H9 (cell line): ENCODE measurements around the gene WIPI1. TPM values are rescaled to one million over a fixed set of nuclear protein-coding genes. Genes with fewer than 3 reads are reported as not detected.

Experiments
- DNase-seq: peaks from one replicate; pipeline ENCODE4 v3.0.0-alpha.2; 2017
- H2AFZ ChIP-seq: one replicate; pipeline ENCODE4 v1.6.1; 2013; ENCODE audit warnings: mild to moderate bottlenecking, low read length, control low read depth, moderate library complexity
- H2AK5ac ChIP-seq: 2 replicates; pipeline ENCODE4 v1.6.1; 2013; ENCODE audit warnings: low read length, control low read depth, mixed read lengths; ENCODE audit not compliant: insufficient read length
- H2BK120ac ChIP-seq: one replicate; pipeline ENCODE4 v1.6.1; 2013; ENCODE audit warnings: low read depth, mild to moderate bottlenecking, low read length, control low read depth, inconsistent platforms; ENCODE audit not compliant: poor library complexity, severe bottlenecking
- H2BK12ac ChIP-seq: 2 replicates; pipeline ENCODE4 v1.6.1; 2013; ENCODE audit warnings: low read length, control low read depth, mixed read lengths, low read depth; ENCODE audit not compliant: insufficient read length
- H2BK15ac ChIP-seq: 2 replicates; pipeline ENCODE4 v1.6.1; 2013; ENCODE audit warnings: low read depth, low read length, control low read depth
- H2BK20ac ChIP-seq: one replicate; pipeline ENCODE4 v1.6.1; 2013; ENCODE audit warnings: low read depth, mild to moderate bottlenecking, low read length, control low read depth, inconsistent platforms; ENCODE audit not compliant: poor library complexity, severe bottlenecking
- H2BK5ac ChIP-seq: 2 replicates; pipeline ENCODE4 v1.6.1; 2013; ENCODE audit warnings: low read length, control low read depth, mixed read lengths; ENCODE audit not compliant: insufficient read length
- H3K14ac ChIP-seq: 2 replicates; pipeline ENCODE4 v1.6.1; 2013; ENCODE audit warnings: low read length, control low read depth; ENCODE audit not compliant: insufficient read depth
- H3K18ac ChIP-seq: 2 replicates; pipeline ENCODE4 v1.6.1; 2013; ENCODE audit warnings: low read depth, mild to moderate bottlenecking, mixed read lengths, low read length, control low read depth; ENCODE audit not compliant: insufficient read length
- H3K23ac ChIP-seq: 2 replicates; pipeline ENCODE4 v1.6.1; 2013; ENCODE audit warnings: low read length, control low read depth, mixed read lengths, low read depth; ENCODE audit not compliant: insufficient read length
- H3K23me2 ChIP-seq: 2 replicates; pipeline ENCODE4 v1.6.1; 2013; ENCODE audit warnings: low read depth, mild to moderate bottlenecking, mixed read lengths, low read length, control low read depth; ENCODE audit not compliant: insufficient read length, poor library complexity, severe bottlenecking
- H3K27ac ChIP-seq: 2 replicates; pipeline ENCODE4 v1.5.1; 2013; ENCODE audit warnings: low read length, control low read depth, mixed read lengths, low read depth; ENCODE audit not compliant: insufficient read length
- H3K27me3 ChIP-seq: 2 replicates; pipeline ENCODE4 v1.6.1; 2013; ENCODE audit warnings: low read length, control low read depth, inconsistent platforms; ENCODE audit not compliant: insufficient read depth
- H3K4ac ChIP-seq: 2 replicates; pipeline ENCODE4 v1.6.1; 2013; ENCODE audit warnings: low read depth, mild to moderate bottlenecking, control low read depth, inconsistent platforms, low read length, moderate library complexity
- H3K4me1 ChIP-seq: 2 replicates; pipeline ENCODE4 v1.6.1; 2013; ENCODE audit warnings: low read length, control low read depth, inconsistent platforms; ENCODE audit not compliant: insufficient read depth
- H3K4me2 ChIP-seq: 2 replicates; pipeline ENCODE4 v1.6.1; 2013; ENCODE audit warnings: low read length, control low read depth, mixed read lengths; ENCODE audit not compliant: insufficient read length, insufficient read depth
- H3K56ac ChIP-seq: 2 replicates; pipeline ENCODE4 v1.6.1; 2013; ENCODE audit warnings: low read depth, mild to moderate bottlenecking, mixed read lengths, low read length, control low read depth; ENCODE audit not compliant: insufficient read length
- H3K79me1 ChIP-seq: 2 replicates; pipeline ENCODE4 v1.6.1; 2013; ENCODE audit warnings: low read depth, mild to moderate bottlenecking, moderate library complexity, low read length, control low read depth, inconsistent platforms; ENCODE audit not compliant: insufficient read depth, poor library complexity, severe bottlenecking
- H3K79me2 ChIP-seq: 2 replicates; pipeline ENCODE4 v1.6.1; 2013; ENCODE audit warnings: low read length, control low read depth, inconsistent platforms; ENCODE audit not compliant: insufficient read depth
- H3K9ac ChIP-seq: 2 replicates; pipeline ENCODE4 v1.6.1; 2013; ENCODE audit warnings: low read length, control low read depth, mixed read lengths; ENCODE audit not compliant: insufficient read length; ENCODE audit errors: extremely low read depth
- H3K9me3 ChIP-seq: one replicate; pipeline ENCODE4 v1.6.1; 2013; ENCODE audit warnings: low read depth, low read length, inconsistent platforms; ENCODE audit not compliant: control insufficient read depth
- H3T11ph ChIP-seq: one replicate; pipeline ENCODE4 v1.6.1; 2013; ENCODE audit warnings: mild to moderate bottlenecking, low read length, control low read depth, inconsistent platforms
- H4K20me1 ChIP-seq: one replicate; pipeline ENCODE4 v1.6.1; 2013; ENCODE audit not compliant: control insufficient read depth, insufficient read length, insufficient read depth
- H4K5ac ChIP-seq: 2 replicates; pipeline ENCODE4 v1.6.1; 2013; ENCODE audit warnings: low read depth, mild to moderate bottlenecking, mixed read lengths, low read length, control low read depth; ENCODE audit not compliant: insufficient read length
- H4K8ac ChIP-seq: replicated peaks from 2 replicates; pipeline ENCODE4 v1.6.1; 2013; ENCODE audit warnings: low read length, control low read depth, mixed read lengths, low read depth; ENCODE audit not compliant: insufficient read length
- H4K91ac ChIP-seq: 2 replicates; pipeline ENCODE4 v1.6.1; 2013; ENCODE audit warnings: low read depth, mild to moderate bottlenecking, moderate library complexity, mixed read lengths, low read length, control low read depth; ENCODE audit not compliant: insufficient read length
- H3K27ac Mint-ChIP-seq, 3 experiments: 2 replicates in 2 of 3; 3 replicates in 1 of 3; pipeline ENCODE4 v1.8.0; 2020 to 2021; ENCODE audit warnings: mixed read lengths in 3 of 3, mild to moderate bottlenecking in 1 of 3, moderate library complexity in 1 of 3
- H3K27me3 Mint-ChIP-seq: 2 replicates; pipeline ENCODE4 v1.8.0; 2021; ENCODE audit warnings: low read depth, mild to moderate bottlenecking, moderate library complexity, mixed read lengths
- H3K36me3 Mint-ChIP-seq, 3 experiments: 2 replicates in 2 of 3; 3 replicates in 1 of 3; pipeline ENCODE4 v1.8.0; 2020 to 2021; ENCODE audit warnings: low read depth in 3 of 3, mixed read lengths in 3 of 3; ENCODE audit not compliant: insufficient read depth in 1 of 3
- H3K4me1 Mint-ChIP-seq, 2 experiments: 2 replicates each; pipeline ENCODE4 v1.8.0; 2020; ENCODE audit warnings: mixed read lengths in 2 of 2
- H3K4me3 Mint-ChIP-seq, 2 experiments: 2 replicates in 1 of 2; 3 replicates in 1 of 2; pipeline ENCODE4 v1.8.0; 2020 to 2021; ENCODE audit warnings: mild to moderate bottlenecking in 2 of 2, mixed read lengths in 2 of 2, moderate library complexity in 1 of 2
- H3K9me3 Mint-ChIP-seq, 2 experiments: 2 replicates in 1 of 2; 3 replicates in 1 of 2; pipeline ENCODE4 v1.8.0; 2020; ENCODE audit warnings: mild to moderate bottlenecking in 2 of 2, mixed read lengths in 2 of 2, moderate library complexity in 1 of 2
- WGBS: extraction: QIAGEN DNeasy Blood & Tissue Kit; methylation state at CpG from one replicate; pipeline ENCODE4 v1.1.7; 2013; ENCODE audit warnings: missing lambda C conversion rate, low lambda C conversion rate, mixed read lengths; ENCODE audit not compliant: insufficient read length; ENCODE audit errors: extremely low coverage; 5-methylcytosine and 5-hydroxymethylcytosine counted together
- total RNA-seq: library from RNA; stranded (reverse); gene quantifications from 2 replicates; pipeline ENCODE4 v1.2.1, GENCODE V29; 2021
- TF ChIP-seq, protein P1 (sequence below): fragments of 200-600 bp; sonication (generic); conservative IDR thresholded peaks from 3 replicates; pipeline ENCODE4 v1.8.0; 2021; ENCODE audit warnings: antibody characterized with exemption, mild to moderate bottlenecking

The WIPI1 gene
- total RNA-seq, 1 experiment from 2014 or later: 15.4 TPM

DNA sequence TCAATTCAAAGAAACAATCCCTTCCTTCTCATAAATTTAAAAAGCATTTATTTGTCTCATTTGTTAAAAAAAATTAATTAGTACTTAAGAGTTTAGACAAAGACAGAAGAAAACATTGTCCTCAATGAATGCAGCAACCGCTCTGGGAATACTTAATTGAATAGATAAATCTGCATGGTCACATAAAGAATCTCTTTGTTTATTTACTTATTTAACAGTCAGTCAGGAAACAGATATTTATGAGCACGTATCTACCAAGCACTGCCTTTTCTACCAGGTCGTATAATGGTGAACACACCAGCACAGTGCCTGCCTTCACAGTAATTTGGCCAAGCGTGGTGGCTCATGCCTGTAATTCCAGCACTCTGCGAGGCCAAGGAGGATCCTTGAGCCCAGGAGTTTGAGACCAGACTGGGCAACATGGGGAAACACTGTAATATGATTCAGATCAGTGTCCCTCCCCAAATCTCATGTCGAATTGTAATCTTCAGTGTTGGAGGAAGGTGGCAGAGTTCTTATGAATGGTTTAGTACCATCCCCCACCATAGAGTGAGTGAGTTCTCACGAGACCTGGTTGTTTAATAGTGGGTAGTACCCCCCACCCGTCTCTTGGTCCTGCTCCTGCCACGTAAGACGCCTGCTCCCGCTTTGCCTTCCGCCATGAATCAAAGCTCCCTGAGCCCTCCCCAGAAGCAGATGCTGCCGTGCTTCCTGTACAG lies 8.1 kb downstream of the WIPI1 start:
- Histone ChIP-seq H4K91ac (no peak overlapping the region), H3K27ac (no peak overlapping the region), H2BK20ac (no peak overlapping the region), H3K23me2 (no peaks in the 10 kb centered on the region), H2BK5ac (no peak overlapping the region), H3K56ac (no peak overlapping the region), H3K18ac (no peak overlapping the region), H3K4me2 (no peak overlapping the region), H3K79me2 (no peaks in the 10 kb centered on the region), H3K27me3 (no peaks in the 10 kb centered on the region; the same call in 1 of the 2 replicates), H3K4me1 (no peaks in the 10 kb centered on the region), H2BK120ac (no peak overlapping the region), H2AFZ (no peak overlapping the region), H2BK15ac (no peak overlapping the region), H3K14ac (no peak overlapping the region), H3K23ac (no peak overlapping the region), H3K79me1 (no peaks in the 10 kb centered on the region), H4K20me1 (no peaks in the 10 kb centered on the region), H2BK12ac (no peak overlapping the region), H3K4ac (no peak overlapping the region), H4K5ac (no peak overlapping the region), H3K9me3 (no peaks in the 10 kb centered on the region), H3K9ac (no peak overlapping the region), H4K8ac (no peak overlapping the region), H2AK5ac (no peak overlapping the region), H3T11ph (no peak overlapping the region)
- Mint-ChIP-seq H3K4me3 (no peak overlapping the region), H3K4me1 (peaks cover 2% of the 10 kb centered on the region in 2 experiments; a peak in 1 of 4 replicates), H3K27me3 (no peaks in the 10 kb centered on the region), H3K36me3 (peaks cover 13 to 21% (median 18%) of the 10 kb centered on the region in 3 experiments; a peak in 6 of 7 replicates), H3K27ac (no peak overlapping the region), H3K9me3 (no peaks in the 10 kb centered on the region)
- TF ChIP-seq, protein P1, sequence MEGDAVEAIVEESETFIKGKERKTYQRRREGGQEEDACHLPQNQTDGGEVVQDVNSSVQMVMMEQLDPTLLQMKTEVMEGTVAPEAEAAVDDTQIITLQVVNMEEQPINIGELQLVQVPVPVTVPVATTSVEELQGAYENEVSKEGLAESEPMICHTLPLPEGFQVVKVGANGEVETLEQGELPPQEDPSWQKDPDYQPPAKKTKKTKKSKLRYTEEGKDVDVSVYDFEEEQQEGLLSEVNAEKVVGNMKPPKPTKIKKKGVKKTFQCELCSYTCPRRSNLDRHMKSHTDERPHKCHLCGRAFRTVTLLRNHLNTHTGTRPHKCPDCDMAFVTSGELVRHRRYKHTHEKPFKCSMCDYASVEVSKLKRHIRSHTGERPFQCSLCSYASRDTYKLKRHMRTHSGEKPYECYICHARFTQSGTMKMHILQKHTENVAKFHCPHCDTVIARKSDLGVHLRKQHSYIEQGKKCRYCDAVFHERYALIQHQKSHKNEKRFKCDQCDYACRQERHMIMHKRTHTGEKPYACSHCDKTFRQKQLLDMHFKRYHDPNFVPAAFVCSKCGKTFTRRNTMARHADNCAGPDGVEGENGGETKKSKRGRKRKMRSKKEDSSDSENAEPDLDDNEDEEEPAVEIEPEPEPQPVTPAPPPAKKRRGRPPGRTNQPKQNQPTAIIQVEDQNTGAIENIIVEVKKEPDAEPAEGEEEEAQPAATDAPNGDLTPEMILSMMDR: no peak
- DNase-seq: no peak
- no CpG with 5 or more reads among the region's 13 CpGs for WGBS
